Activated CD8-positive, alpha-beta memory T cell treated with anti-CD3 and anti-CD28 coated beads, Interleukin-2, amount 50 U/mL, for 4 hours (primary cell): ENCODE data around the gene ZCCHC7.

Experiments
- DNase-seq: peaks from one replicate; pipeline ENCODE4 v3.0.0-alpha.2; 2020

Gene ZCCHC7

GRCh38 chr9:37342895-37343294 lies 222.5 kb downstream of the ZCCHC7 start:
- no peak for DNase-seq

- DNase-seq: no peak
These were observed 223.3 kb downstream of the ZCCHC7 start for GRCh38 chr9:37343724-37344123.

DNA sequence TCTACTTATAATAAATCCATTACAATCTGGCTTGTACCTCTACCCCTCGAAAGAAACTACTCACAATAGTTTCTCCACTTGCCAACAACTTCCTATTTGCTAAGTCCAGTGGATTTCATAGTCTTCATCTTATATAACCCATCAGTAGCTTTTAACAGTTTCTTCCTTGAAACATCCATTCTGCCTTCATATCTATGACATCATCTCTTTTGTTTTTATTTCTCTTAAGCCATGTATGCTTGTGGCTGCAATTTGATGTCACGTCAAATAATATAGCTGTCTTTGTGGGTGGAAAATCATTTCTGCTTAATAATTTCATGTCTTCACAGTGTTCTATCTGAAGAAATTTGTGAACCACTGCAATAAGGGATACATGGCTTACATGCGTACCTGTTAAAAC lies 224.7 kb downstream of the ZCCHC7 start:
- DNase-seq: no peak

GRCh38 chr9:37348917-37349316 lies 228.5 kb downstream of the ZCCHC7 start:
- DNase-seq: no peak

DNA sequence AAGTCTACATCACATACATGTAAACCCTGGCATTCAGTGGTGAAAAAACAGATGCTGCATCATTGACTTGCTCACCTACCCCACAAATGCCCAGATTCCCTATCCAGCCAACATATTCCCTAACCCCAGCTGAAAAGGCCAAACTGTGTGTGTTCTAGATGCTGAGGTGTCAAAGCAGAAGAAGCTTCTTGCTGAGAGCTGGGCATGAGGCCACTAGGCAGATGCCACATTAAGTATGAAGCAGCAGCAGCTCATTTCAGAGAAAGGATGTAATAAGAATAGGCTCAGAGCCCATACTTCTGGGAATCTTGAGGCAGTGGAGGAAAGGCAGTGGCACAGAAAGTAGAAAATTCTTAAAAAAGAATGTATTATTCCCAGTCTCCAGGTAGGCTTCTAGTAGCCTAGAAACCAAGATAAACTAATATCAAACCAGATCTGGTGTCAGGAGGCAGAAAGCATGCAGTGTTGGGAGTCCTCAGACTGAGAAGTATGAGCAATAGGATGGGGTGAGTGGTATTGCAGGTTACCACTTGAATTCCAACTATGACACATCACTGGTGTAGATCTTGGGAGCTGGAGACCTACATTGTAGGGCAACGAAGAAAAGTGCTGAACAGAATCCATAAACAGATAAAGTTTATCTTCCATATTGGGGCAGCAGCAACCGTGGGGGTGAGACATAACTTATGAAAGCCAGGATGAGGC lies 230.3 kb downstream of the ZCCHC7 start:
- DNase-seq: no peak

DNA sequence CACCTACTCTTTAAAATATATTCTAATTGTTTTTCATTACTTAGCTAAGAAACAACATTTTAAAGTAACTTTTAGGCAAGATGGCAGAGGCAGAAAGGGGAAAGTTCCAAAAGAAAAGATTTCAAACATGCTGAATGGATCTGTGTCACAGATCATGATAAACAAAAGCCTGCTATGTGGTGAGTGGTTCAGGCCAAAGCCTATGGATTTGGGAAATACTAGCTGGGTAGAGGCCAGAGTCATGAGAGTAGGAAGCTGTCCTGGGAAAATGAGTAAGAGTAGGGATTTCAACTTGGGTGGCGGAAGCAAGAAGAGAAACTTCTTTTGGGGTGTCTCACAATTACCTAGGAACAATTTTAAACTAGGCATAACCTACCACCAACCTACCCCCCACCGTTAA lies 233.4 kb downstream of the ZCCHC7 start:
- no peak for DNase-seq

DNA sequence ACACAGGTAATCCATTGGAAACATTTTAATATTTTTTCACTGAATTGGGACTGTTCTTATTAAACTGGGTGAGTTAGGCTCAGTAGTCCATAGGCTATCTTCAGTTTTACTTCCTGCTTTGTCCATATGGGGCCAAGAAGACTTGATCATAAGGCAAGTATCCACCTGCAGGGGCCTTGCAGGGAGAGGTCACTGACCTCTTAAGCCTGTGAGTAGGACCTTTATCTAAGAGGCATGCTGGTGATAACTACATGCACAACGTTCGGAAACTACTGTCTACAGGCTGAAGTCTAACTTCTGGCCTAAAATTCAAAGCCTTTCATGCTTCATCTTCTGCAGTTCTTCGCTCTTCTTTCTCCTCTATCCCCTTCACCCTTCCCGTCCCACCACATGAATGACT lies 242.1 kb downstream of the ZCCHC7 start:
- DNase-seq: no peak

- no peak for DNase-seq
These were observed 242.8 kb downstream of the ZCCHC7 start for GRCh38 chr9:37363124-37363523.

- no peak for DNase-seq
These were observed 243.8 kb downstream of the ZCCHC7 start for GRCh38 chr9:37364136-37364535.

GRCh38 chr9:37364751-37365360 lies 244.5 kb downstream of the ZCCHC7 start:
- no peak for DNase-seq

GRCh38 chr9:37369671-37370070 lies 249.3 kb downstream of the ZCCHC7 start:
- no peak for DNase-seq

- DNase-seq: no peak
These were observed 249.9 kb downstream of the ZCCHC7 start for GRCh38 chr9:37370282-37370681.

GRCh38 chr9:37370968-37371563 lies 250.7 kb downstream of the ZCCHC7 start:
- DNase-seq: no peak

- no peak for DNase-seq
These were observed 251.4 kb downstream of the ZCCHC7 start for GRCh38 chr9:37371565-37372464.

DNA sequence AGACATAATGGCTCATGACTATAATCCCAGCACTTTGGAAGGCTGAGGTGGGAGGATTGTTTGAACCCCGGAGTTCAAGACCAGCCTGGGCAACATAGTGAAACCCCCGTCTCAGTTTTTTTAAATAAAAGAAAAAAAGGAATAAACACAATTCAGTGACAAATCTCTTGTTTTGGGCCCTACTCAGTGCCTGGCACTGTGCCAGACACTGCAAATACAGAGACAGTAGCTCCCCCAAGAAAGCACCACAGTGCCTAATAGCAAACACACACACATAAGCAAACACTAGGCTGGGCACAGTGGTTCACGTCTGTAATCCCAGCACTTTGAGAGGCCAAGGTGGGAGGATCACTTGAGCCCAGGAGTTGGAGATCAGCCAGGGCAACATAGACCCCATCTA lies 252.5 kb downstream of the ZCCHC7 start:
- DNase-seq: no peak

- no peak for DNase-seq
These were observed 253.2 kb downstream of the ZCCHC7 start for GRCh38 chr9:37373621-37374020.

- DNase-seq: no peak
These were observed 254.5 kb downstream of the ZCCHC7 start for GRCh38 chr9:37374892-37375291.

GRCh38 chr9:37377688-37378612 lies 257.6 kb downstream of the ZCCHC7 start:
- no peak for DNase-seq

GRCh38 chr9:37378613-37379004 lies 258.2 kb downstream of the ZCCHC7 start:
- DNase-seq: no peak

DNA sequence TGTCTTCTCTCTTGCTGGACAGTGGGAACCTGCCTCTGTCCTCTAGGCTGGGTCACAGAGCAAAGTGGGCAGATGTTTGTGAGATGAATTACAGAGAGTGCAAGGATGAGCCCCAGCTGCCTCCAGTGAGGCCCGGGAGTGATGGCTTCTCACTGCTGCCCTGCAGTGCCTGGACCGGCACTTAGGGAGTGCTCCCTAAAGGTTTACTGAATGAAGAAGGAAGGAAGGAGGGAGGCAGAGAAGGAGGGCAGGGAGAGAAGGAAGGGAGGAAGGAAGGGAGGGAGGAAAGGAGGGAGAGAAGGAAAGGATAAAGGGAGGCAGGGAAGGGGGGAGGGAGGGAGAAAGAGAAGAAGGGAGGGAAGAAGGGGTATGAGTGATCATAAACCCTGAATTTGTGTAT lies 259.5 kb downstream of the ZCCHC7 start:
- DNase-seq: no peak

DNA sequence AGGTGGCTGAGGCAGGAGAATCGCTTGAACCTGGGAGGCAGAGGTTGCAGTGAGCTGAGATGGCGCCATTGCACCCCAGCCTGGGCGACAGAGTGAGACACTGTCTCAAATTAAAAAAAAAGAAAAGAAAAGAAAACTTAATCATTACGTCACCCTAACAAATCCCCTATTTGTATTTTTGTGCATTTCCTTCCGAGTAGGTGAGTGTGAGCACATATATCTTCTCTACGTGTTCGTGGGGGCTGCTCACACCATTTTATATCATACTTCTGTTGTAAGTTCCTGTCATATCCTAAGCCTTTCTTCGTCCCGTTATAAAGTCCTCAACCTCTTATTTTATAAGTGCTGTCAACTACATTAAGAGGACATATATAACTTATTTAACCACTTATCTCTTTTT lies 260.2 kb downstream of the ZCCHC7 start:
- no peak for DNase-seq

DNA sequence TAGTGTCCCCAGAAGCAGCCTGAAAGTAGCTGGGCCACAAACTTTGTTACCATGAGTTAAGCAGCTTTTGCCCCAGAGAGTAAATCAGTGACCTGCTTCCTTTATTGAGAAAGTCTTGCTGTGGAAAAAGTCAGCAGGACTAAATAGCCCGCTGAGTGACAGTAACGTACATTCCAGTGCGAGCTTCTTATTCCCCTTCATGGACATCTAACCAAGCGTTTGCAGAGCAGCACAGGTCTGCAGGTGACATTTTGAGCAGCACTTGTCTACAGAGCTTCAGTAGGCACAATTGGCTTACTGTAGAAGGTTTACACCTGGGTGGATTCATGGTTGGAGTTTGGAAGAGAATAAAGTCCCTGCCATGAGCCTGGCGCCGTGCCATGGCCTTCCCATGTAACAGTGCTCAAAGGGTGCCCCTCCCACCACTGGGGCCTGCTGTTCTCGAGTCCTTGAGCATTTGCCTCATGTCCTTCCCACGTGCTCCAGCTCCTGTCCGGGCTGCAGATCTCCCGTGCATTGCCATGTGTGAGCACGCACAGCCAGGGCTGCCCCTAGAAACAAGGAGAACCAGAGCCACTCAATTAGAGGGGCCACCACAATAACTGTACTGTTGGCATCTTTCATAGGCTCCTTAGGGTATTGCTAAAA lies 260.8 kb downstream of the ZCCHC7 start:
- no peak for DNase-seq
